Measurements from ENCODE around the gene PTDSS2.
"Not testable (repeated sequence)": the region's sequence is repeated elsewhere in the genome, so short reads cannot be mapped to it uniquely, and the experiment has no call there.

The PTDSS2 gene

GRCh38 chr11:431921-432320 lies 18.2 kb upstream of the PTDSS2 start:
- no peak for DNase-seq (ENCODE audit: low read depth)

- no peak for DNase-seq (ENCODE audit: low read depth)
Measured at GRCh38 chr11:432501-433100, 17.5 kb upstream of the PTDSS2 start.

- no peak for DNase-seq (ENCODE audit: low read depth)
Measured at GRCh38 chr11:433111-433510, 17.0 kb upstream of the PTDSS2 start.

GRCh38 chr11:433641-434040 lies 16.4 kb upstream of the PTDSS2 start:
- DNase-seq (ENCODE audit: low read depth), result no peak

- DNase-seq (ENCODE audit: low read depth), result no peak
Measured at GRCh38 chr11:434496-434895, 15.6 kb upstream of the PTDSS2 start.

- DNase-seq (ENCODE audit: low read depth), result not testable (repeated sequence)
Measured at GRCh38 chr11:434999-435740, 14.9 kb upstream of the PTDSS2 start.

- DNase-seq (ENCODE audit: low read depth), result no peak
Measured at GRCh38 chr11:437228-437870, 12.7 kb upstream of the PTDSS2 start.

GRCh38 chr11:438101-438844 lies 11.8 kb upstream of the PTDSS2 start:
- DNase-seq (ENCODE audit: low read depth), result no peak

GRCh38 chr11:439315-440064 lies 10.6 kb upstream of the PTDSS2 start:
- DNase-seq (ENCODE audit: low read depth), result no peak

- peak; percentile 23 for DNase-seq (ENCODE audit: low read depth)
Measured at GRCh38 chr11:440065-441042, 9.7 kb upstream of the PTDSS2 start.

GRCh38 chr11:441043-441417 lies 9.0 kb upstream of the PTDSS2 start:
- DNase-seq (ENCODE audit: low read depth), result no peak

GRCh38 chr11:441418-442274 lies 8.4 kb upstream of the PTDSS2 start, which contains the start of gene ANO9:
TSS of gene ANO9 (minus strand) at chr11:442011. CDS start at chr11:441926, 85 bp downstream.
- no peak for DNase-seq (ENCODE audit: low read depth)

GRCh38 chr11:442611-443081 lies 7.4 kb upstream of the PTDSS2 start:
- DNase-seq (ENCODE audit: low read depth), result no peak

GRCh38 chr11:443542-444199 lies 6.4 kb upstream of the PTDSS2 start:
- peak; percentile 11 for DNase-seq (ENCODE audit: low read depth)

GRCh38 chr11:444396-445144 lies 5.5 kb upstream of the PTDSS2 start:
- peak; percentile 27 for DNase-seq (ENCODE audit: low read depth)

GRCh38 chr11:445765-446588 lies 4.1 kb upstream of the PTDSS2 start:
- DNase-seq (ENCODE audit: low read depth), result no peak

- no peak for DNase-seq (ENCODE audit: low read depth)
Measured at GRCh38 chr11:446891-447290, 3.2 kb upstream of the PTDSS2 start.

All from EH (cell line).